Adrenal gland (tissue), 12 donors: ENCODE data around the gene ZNF765. TPM values are rescaled to one million over a fixed set of nuclear protein-coding genes. Genes with fewer than 3 reads are reported as not detected.

Experiments
- polyA plus RNA-seq, 3 donors: library from polyadenylated mRNA; stranded (reverse); fragments of 200-250 nt in 2 of 3; fragments of 350-450 nt in 1 of 3; fragmentation: Illumina TruSeq in 1 of 3; extraction: RNeasy Lipid Tissue Mini Kit (QIAGEN cat#74804) in 1 of 3; gene quantifications; one replicate each; pipeline ENCODE4 v1.2.3, GENCODE V29; 2013 to 2014
- small RNA-seq, 2 donors: library from RNA; depleted of rRNA; stranded (forward); fragments of <200 nt; gene quantifications; one replicate each; pipeline ENCODE3, GENCODE V24; 2016
- total RNA-seq, 9 donors: library from RNA; depleted of rRNA in 4 of 9; stranded (reverse); fragments of >200 nt in 4 of 9; fragments of 120-200 nt in 1 of 9; fragmentation: NEBNext Ultra II Directional in 1 of 9; extraction: Animal tissue kit (Norgen Biotek cat#: 25700) in 1 of 9; gene quantifications; one replicate each; pipeline versions ENCODE4 v1.1.0 to v1.2.4, GENCODE V29; 2013 to 2023
- donor health status: healthy with polysubstance abuse.
- donor health status: Bipolar disorder and iron deficiency.
- donor health status: DM: yes; HTN: yes; CAD: no.
- donor health status: DM: no; HTN: no; CAD: no.
- donor health status: DM: no; HTN: no; CAD: no.
- donor health status: DM: yes; HTN: yes; CAD: no.

Gene ZNF765
- total and polyA plus RNA-seq, 12 donors, result 4.3 to 24.0 (median 14.5) TPM

Small RNA genes lying within 50 kb of the gene (small RNA-seq; reads per million reads assigned to genes)
- gene RPL39P36, result 0 reads per million in 2 donors

Other genes with a start within 250 kb of the ZNF765 start
- gene ZNF347, start 236.1 kb upstream of the ZNF765 start, total RNA-seq, result 10 to 100 TPM in 7 of 9 donors, 1 to 10 TPM in 2; 8.1 to 20.8 (median 14.8) TPM
- gene ZNF347, start 236.1 kb upstream of the ZNF765 start, polyA plus RNA-seq, result 10 to 100 TPM in 1 of 3 donors, 1 to 10 TPM in 2; 1.9 to 13.5 (median 4.2) TPM
- gene ZNF665, start 201.8 kb upstream of the ZNF765 start, total RNA-seq, result 1 to 10 TPM; 1.2 to 9.3 (median 5.0) TPM
- 1 to 10 TPM; 1.7 to 7.9 (median 1.9) TPM for gene ZNF665, start 201.8 kb upstream of the ZNF765 start, polyA plus RNA-seq
- 10 to 100 TPM in 7 of 9 donors, 1 to 10 TPM in 2; 6.9 to 34.2 (median 20.8) TPM for gene ZNF677, start 140.3 kb upstream of the ZNF765 start, total RNA-seq
- gene ZNF677, start 140.3 kb upstream of the ZNF765 start, polyA plus RNA-seq, result 10 to 100 TPM in 1 of 3 donors, 1 to 10 TPM in 2; 6.9 to 22.4 (median 7.6) TPM
- gene VN1R2, start 136.9 kb upstream of the ZNF765 start, total RNA-seq, result not detected
- gene VN1R2, start 136.9 kb upstream of the ZNF765 start, polyA plus RNA-seq, result not detected
- gene VN1R4, start 127.4 kb upstream of the ZNF765 start, total RNA-seq, result not detected
- gene VN1R4, start 127.4 kb upstream of the ZNF765 start, polyA plus RNA-seq, result not detected
- 1 to 10 TPM; 2.9 to 7.6 (median 5.4) TPM for gene ZNF845, start 61.4 kb upstream of the ZNF765 start, total RNA-seq
- gene ZNF845, start 61.4 kb upstream of the ZNF765 start, polyA plus RNA-seq, result 1 to 10 TPM; 1.5 to 5.2 (median 2.3) TPM
- 10 to 100 TPM in 5 of 9 donors, 1 to 10 TPM in 4; 3.0 to 22.5 (median 11.9) TPM for gene ZNF525, start 29.4 kb upstream of the ZNF765 start, total RNA-seq
- 1 to 10 TPM; 5.7 to 9.5 (median 8.2) TPM for gene ZNF525, start 29.4 kb upstream of the ZNF765 start, polyA plus RNA-seq
- 10 to 100 TPM in 5 of 9 donors, 1 to 10 TPM in 4; 5.8 to 17.0 (median 10.6) TPM for gene ZNF761, start 36.8 kb downstream of the ZNF765 start, total RNA-seq
- gene ZNF761, start 36.8 kb downstream of the ZNF765 start, polyA plus RNA-seq, result 10 to 100 TPM; 10.9 to 22.0 (median 11.0) TPM
- gene ZNF813, start 72.6 kb downstream of the ZNF765 start, total RNA-seq, result 1 to 10 TPM; 1.6 to 6.4 (median 3.1) TPM
- 1 to 10 TPM in 2 of 3 donors, under 1 TPM in 1; 0.51 to 2.4 (median 1.5) TPM for gene ZNF813, start 72.6 kb downstream of the ZNF765 start, polyA plus RNA-seq
- gene ZNF331, start 143.0 kb downstream of the ZNF765 start, total RNA-seq, result 100 to 1,000 TPM in 1 of 9 donors, 10 to 100 TPM in 8; 12.4 to 127 (median 25.0) TPM
- 10 to 100 TPM; 17.8 to 47.2 (median 47.1) TPM for gene ZNF331, start 143.0 kb downstream of the ZNF765 start, polyA plus RNA-seq
- gene DPRX, start 236.8 kb downstream of the ZNF765 start, total RNA-seq, result not detected
- gene DPRX, start 236.8 kb downstream of the ZNF765 start, polyA plus RNA-seq, result not detected